Bronchial epithelial cell (primary cell): ENCODE measurements around the gene TCF7L2. TPM values are rescaled to one million over a fixed set of nuclear protein-coding genes. Genes with fewer than 3 reads are reported as not detected.

Experiments used
- DNase-seq: peaks from one replicate; pipeline ENCODE4 v3.0.0-alpha.2; 2010; ENCODE audit warnings: low read depth
- FAIRE-seq: peaks from 2 replicates; lab custom pipeline; 2011; peaks lifted over from hg19 to GRCh38; lab: Jason Lieb, UNC
- H3K27me3 ChIP-seq: 2 replicates; pipeline ENCODE4 v1.5.1; 2011; ENCODE audit warnings: low read length; ENCODE audit not compliant: control insufficient read depth, insufficient read depth
- H3K36me3 ChIP-seq: 2 replicates; pipeline ENCODE4 v1.5.1; 2011; ENCODE audit warnings: low read length; ENCODE audit not compliant: control insufficient read depth, insufficient read depth
- H3K4me3 ChIP-seq: 2 replicates; pipeline ENCODE4 v1.5.1; 2011; ENCODE audit warnings: mild to moderate bottlenecking, low read depth, low read length, control low read depth
- total RNA-seq: library from RNA; depleted of rRNA; stranded (reverse); fragments of >200 nt; gene quantifications from 2 replicates; pipeline ENCODE4 v1.2.1, GENCODE V29; 2014
- TF ChIP-seq, protein P1 (sequence below): IDR thresholded peaks from 2 replicates; pipeline ENCODE4 v1.5.1; 2011; ENCODE audit warnings: mild to moderate bottlenecking, moderate library complexity, low read length, control low read depth, inconsistent platforms; ENCODE audit not compliant: insufficient read depth, severe bottlenecking

TCF7L2 gene
- total RNA-seq, 1 donor from 2014 or later, result 1.1 TPM

DNA sequence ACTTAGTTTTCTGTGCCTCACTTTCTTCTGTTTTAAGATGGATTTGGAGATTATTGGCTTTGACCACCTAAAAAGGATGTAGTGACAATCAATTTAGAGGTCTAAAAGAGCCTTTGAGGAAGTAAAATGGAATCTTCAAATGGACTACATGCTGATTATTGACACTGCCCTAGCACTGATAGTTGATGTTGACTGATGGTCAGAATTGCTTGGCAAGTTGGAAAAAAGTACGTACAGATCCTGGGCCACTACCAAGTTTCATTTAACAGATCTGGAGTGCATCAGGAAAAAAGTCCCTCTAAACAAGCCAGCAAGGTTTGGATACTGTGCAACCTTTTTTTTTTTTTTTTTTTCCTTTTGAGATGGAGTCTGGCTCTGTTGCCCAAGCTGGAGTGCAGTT, 81.1 kb downstream of the TCF7L2 start:
- no peak for DNase-seq
- H3K36me3 ChIP-seq, result no peaks in the 10 kb centered on the region
- no peaks in the 10 kb centered on the region for H3K27me3 ChIP-seq
- H3K4me3 ChIP-seq, result no peak overlapping the region
- TF ChIP-seq, protein P1, sequence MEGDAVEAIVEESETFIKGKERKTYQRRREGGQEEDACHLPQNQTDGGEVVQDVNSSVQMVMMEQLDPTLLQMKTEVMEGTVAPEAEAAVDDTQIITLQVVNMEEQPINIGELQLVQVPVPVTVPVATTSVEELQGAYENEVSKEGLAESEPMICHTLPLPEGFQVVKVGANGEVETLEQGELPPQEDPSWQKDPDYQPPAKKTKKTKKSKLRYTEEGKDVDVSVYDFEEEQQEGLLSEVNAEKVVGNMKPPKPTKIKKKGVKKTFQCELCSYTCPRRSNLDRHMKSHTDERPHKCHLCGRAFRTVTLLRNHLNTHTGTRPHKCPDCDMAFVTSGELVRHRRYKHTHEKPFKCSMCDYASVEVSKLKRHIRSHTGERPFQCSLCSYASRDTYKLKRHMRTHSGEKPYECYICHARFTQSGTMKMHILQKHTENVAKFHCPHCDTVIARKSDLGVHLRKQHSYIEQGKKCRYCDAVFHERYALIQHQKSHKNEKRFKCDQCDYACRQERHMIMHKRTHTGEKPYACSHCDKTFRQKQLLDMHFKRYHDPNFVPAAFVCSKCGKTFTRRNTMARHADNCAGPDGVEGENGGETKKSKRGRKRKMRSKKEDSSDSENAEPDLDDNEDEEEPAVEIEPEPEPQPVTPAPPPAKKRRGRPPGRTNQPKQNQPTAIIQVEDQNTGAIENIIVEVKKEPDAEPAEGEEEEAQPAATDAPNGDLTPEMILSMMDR, result no peak
- no peak for FAIRE-seq

DNA sequence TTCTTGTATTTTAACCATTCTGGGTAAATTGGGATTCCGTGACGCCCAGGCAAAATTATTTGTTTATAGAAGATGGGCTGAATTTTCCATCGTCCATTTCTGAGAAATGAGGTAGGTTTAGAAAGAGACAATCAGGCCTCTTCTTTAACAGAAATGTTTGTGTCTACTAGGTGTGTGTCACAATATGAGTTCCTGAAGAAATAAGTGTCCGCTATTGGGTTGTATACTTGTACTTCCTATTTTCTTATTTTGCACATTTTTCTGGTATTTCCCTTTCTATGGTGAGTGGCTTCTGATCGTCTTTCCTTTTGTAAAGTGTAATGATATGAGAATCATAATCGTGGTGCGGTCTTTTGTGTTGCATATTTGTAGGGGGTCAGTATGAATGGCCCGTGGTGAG, 83.9 kb downstream of the TCF7L2 start:
- H3K4me3 ChIP-seq, result no peak overlapping the region
- DNase-seq (no peak), FAIRE-seq (no peak)

DNA sequence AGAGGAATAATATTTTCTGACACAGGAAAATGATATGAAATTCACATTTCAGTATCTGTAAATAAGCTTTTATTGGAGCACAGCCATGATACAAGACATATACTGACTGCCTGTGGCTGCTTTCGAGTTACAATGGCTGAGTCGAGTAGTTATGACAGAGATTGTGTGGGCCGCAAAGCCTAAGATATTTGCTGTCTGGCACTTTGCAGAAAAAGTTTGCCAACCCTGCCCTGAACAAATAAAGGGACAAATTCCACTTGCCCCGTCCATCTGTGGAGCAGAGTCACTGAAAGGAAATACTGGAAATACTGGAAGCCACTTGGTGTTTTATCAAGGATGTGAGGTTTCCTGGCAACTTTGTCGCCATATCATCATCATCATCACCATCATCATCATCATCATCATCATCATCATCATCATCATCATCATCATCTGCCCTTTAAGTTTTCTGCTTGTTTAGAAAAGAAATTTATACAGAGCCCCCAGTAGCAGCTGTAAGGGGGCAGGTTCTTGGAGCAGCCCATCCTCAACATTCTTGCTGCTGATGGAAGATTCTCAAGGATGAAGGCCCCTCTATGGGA, 85.8 kb downstream of the TCF7L2 start:
- DNase-seq (no peak), FAIRE-seq (no peak)
- no peaks in the 10 kb centered on the region for H3K27me3 ChIP-seq
- H3K4me3 ChIP-seq, result no peak overlapping the region
- no peaks in the 10 kb centered on the region for H3K36me3 ChIP-seq
- TF ChIP-seq, protein P1, result no peak

More for the DNA sequence above, 83.9 kb downstream of the TCF7L2 start:
- TF ChIP-seq, protein P1, result no peak
- Histone ChIP-seq H3K36me3 (no peaks in the 10 kb centered on the region), H3K27me3 (no peaks in the 10 kb centered on the region)

DNA sequence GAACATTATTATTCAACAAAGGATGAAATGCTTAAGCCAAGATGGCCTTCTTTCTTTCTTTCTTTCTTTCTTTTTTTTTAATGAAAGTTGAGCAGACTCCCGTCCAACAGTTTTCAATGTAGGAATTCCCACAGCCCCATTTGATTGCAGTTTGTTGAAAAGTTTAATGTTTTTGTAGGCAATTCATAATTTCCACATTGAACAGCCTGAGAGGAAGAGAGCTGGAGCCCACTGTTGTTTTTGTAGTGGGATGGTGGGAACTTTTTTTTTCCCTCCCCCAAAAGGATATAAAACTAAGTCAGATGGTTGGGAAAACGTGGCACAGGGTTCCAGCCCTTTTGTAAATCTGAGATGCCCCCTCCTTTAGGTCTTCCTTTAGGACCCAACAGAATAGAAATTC, 86.6 kb downstream of the TCF7L2 start:
- Histone ChIP-seq H3K27me3 (no peaks in the 10 kb centered on the region), H3K4me3 (no peak overlapping the region), H3K36me3 (no peaks in the 10 kb centered on the region)
- FAIRE-seq, result no peak
- TF ChIP-seq, protein P1, result no peak
- no peak for DNase-seq

DNA sequence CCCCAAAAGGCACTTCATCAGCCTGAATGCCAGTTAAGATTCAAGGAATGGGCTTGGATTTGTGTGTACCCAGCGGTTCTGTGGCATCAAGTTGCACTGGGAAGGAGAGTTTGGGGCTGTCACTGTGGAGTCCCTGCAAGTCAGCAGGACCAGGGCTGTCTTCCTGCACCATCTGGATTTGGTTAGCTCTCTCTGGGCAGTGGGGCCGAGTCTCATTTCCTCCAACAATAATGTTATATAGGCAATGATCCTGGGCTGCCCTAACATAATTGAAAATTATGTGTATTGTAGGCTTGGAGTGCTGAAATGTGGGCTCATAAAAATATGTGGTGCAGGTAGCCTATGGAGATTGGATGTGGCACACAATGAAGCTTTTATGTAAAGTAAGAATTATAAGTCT, 87.2 kb downstream of the TCF7L2 start:
- Histone ChIP-seq H3K36me3 (no peaks in the 10 kb centered on the region), H3K27me3 (no peaks in the 10 kb centered on the region), H3K4me3 (no peak overlapping the region)
- DNase-seq, result no peak
- FAIRE-seq, result no peak
- TF ChIP-seq, protein P1, result no peak

DNA sequence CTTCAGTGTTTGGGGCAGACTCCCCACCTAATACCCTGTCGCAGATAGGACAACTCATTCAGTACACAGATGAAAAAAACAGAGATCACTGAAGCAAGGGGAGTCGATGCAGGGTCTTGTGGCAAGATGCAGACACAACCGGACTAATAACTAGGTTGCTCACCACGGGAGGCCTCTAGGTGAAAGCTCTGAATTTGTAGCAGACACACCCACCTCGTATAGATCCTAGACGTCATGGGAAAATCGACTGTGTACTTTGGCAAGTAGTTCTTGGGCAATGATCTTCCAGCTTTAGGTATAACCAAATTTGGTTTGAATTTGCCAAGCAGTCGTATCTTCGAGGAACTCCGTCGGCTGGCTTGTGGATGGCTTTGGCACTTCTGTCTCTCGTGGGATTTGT, 88.1 kb downstream of the TCF7L2 start:
- TF ChIP-seq, protein P1, result no peak
- Histone ChIP-seq H3K4me3 (no peak overlapping the region), H3K36me3 (no peaks in the 10 kb centered on the region), H3K27me3 (no peaks in the 10 kb centered on the region)
- no peak for DNase-seq
- no peak for FAIRE-seq
